ENCODE data around the gene SMIM20.

SMIM20 gene

GRCh38 chr4:25928379-25929297, 14.6 kb downstream of the SMIM20 start:
- peak overlapping the region; percentile 30; the same call in 1 of the 2 replicates for H3K27ac ChIP-seq
- TF ChIP-seq, protein P1, sequence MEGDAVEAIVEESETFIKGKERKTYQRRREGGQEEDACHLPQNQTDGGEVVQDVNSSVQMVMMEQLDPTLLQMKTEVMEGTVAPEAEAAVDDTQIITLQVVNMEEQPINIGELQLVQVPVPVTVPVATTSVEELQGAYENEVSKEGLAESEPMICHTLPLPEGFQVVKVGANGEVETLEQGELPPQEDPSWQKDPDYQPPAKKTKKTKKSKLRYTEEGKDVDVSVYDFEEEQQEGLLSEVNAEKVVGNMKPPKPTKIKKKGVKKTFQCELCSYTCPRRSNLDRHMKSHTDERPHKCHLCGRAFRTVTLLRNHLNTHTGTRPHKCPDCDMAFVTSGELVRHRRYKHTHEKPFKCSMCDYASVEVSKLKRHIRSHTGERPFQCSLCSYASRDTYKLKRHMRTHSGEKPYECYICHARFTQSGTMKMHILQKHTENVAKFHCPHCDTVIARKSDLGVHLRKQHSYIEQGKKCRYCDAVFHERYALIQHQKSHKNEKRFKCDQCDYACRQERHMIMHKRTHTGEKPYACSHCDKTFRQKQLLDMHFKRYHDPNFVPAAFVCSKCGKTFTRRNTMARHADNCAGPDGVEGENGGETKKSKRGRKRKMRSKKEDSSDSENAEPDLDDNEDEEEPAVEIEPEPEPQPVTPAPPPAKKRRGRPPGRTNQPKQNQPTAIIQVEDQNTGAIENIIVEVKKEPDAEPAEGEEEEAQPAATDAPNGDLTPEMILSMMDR (conservative IDR thresholded peaks at IDR 0.05), result no peak

DNA sequence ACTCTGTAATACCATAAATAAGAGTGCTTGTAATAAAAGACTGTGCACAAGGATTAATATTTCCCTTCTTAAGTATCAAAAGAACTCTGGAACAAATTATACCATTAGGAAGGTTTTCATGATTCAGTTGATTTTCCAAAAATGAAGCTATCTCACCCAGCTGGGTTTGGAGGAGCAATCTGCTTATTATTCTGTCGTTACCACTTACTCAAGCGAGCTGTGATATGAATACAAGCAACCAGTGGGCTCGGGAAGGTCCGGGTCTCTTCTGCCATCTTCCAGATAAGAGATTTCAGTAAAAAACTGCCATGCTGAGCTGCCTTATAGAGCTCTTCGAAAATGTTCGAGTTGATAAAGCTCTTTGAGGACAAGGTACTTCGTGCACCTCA, 15.3 kb downstream of the SMIM20 start:
- H3K27ac ChIP-seq, result peak overlapping the region; percentile 30; the same call in 1 of the 2 replicates
- TF ChIP-seq, protein P1 (conservative IDR thresholded peaks at IDR 0.05), result no peak

- H3K27ac ChIP-seq, result no peak overlapping the region
- TF ChIP-seq, protein P1 (conservative IDR thresholded peaks at IDR 0.05), result no peak
These were observed 16.8 kb downstream of the SMIM20 start for GRCh38 chr4:25930731-25931354.

GRCh38 chr4:25936696-25937095, 22.7 kb downstream of the SMIM20 start:
- no peak overlapping the region for H3K27ac ChIP-seq
- TF ChIP-seq, protein P1 (conservative IDR thresholded peaks at IDR 0.05), result no peak

DNA sequence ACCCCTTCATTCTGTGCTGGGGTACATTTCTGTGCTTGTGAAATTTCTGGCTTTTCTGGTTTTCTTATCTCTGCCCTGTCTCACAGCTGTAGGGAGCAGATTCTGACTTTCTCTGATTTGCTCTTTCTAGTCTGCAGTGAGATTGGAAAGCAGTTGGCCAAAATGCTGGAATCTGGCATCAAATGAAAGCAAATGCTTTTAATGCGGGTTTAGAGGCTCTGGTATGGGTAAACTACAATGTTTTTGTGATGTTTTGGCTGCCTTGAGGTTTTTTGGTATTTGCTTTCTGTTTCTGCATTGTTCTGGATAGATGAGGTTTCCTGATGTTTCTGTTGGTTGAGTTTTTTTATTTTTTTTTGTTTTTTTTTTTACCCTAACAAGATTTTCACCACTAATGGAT, 23.8 kb downstream of the SMIM20 start:
- TF ChIP-seq, protein P1 (conservative IDR thresholded peaks at IDR 0.05), result no peak
- no peak overlapping the region for H3K27ac ChIP-seq

DNA sequence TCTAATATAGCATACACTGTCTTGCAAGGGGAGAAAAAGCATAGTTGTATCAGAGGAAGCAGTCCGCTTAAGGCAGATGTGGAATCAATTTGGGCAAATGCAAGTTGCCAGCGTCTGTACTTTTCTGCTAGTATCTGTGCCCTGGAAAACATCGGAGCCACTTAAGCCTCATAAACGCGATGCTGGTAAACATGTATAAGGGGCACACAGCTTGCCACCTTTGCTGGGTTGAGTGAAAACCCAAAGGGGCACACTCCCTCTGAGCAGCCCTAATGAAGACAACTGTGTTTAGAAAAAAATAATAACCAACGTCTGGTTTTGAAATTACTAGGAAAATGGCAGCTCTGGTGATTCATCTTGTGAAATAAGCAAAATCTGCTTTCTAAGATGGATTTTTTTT, 24.3 kb downstream of the SMIM20 start:
- no peak overlapping the region for H3K27ac ChIP-seq
- TF ChIP-seq, protein P1 (conservative IDR thresholded peaks at IDR 0.05), result no peak

DNA sequence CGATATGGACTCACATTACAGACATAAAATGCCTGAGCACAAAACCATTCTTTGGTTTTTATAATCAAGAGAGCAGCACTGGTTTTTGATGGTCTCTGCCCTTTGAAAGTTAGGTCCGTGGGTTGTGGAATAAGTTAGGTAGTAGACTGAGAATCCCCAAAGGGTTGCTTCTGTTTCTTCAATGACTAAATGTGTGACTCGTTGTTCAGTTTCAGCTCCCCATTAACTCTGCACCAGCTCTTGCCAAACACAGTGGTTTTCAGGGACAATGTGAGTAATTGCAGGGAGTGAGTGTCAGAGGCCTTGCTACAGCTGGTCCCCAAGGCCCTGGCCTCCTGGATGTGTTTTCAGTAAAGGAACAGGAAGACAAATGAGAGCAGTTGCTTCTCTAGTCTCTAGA, 24.8 kb downstream of the SMIM20 start:
- TF ChIP-seq, protein P1 (conservative IDR thresholded peaks at IDR 0.05), result no peak
- no peak overlapping the region for H3K27ac ChIP-seq

All from VCaP (cell line).